Activated gamma-delta T cell (primary cell): ENCODE results near the gene EP400.
"Not testable (repeated sequence)": the region's sequence is repeated elsewhere in the genome, so short reads cannot be mapped to it uniquely, and the experiment has no call there.

ENCODE experiments used
- DNase-seq: peaks from one replicate; lab custom pipeline; 2025; lab: John Stamatoyannopoulos, UW

EP400 gene

GRCh38 chr12:132085291-132085635 lies 135.5 kb downstream of the EP400 start:
- DNase-seq = no peak

DNA sequence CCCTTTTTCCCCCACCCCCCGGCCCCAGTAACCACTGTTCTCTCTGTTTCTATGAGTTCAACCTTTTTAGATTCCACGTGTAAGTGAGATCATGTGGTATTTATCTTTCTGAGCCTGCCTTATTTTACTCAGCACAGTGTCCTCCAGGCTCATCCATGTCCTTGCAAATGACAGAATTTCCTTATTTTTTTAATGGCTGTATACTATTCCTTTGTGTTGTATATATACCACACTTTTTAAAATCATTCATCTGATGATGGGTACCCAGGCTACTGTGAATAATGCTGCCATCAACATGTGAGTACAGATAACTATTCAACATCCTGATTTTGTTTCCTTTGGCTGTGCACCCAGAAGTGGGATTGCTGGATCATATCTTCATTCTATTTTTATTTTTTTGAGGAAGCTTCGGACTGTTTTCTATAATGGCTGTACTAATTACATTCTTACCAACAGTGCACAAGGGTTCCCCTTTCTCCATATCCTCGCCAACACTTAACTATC lies 139.7 kb downstream of the EP400 start:
- no peak for DNase-seq

- no peak for DNase-seq
Observed at GRCh38 chr12:132094269-132094891, 144.6 kb downstream of the EP400 start.

GRCh38 chr12:132095520-132096409 lies 146.0 kb downstream of the EP400 start:
- no peak for DNase-seq

DNA sequence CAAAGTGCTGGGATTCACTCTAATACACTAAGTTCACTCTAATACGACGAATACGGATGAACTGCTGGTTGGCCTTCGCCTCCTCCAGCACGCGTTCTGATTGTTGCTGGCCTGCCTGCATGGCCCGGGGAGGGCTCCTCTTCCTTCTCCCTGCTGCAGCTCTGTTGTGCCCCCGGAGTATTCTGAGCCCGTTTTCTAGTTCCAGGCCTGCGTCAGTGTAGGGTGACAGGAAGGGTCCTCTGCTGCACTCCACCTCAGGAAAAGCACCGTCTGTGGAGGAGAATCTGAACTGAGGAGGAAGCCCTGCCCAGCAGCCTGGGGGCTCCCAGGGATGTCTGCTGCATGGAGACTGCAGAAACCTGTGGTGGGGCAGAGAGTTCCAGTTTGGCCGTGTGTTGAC lies 150.0 kb downstream of the EP400 start:
- DNase-seq = no peak

GRCh38 chr12:132100306-132101065 lies 150.7 kb downstream of the EP400 start:
- DNase-seq = no peak

- no peak for DNase-seq
Observed at GRCh38 chr12:132102297-132102696, 152.6 kb downstream of the EP400 start.

DNA sequence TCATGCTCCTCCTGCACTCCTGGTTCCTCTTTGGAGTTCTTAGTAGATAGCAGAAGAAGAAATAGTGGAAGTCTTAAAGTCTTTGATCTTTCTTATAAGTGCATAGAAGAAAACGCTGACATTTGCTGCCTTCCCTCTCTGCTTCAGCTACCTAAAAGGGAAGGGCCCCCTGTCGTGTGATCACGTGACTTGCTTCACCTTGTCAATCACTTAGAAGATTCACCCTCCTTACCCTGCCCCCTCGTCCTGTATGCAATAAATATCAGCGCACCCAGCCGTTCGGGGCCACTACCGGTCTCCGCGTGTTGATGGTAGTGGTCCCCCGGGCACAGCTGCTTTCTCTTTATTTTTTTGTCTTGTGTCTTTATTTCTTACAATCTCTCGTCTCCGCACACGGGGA lies 153.3 kb downstream of the EP400 start:
- not testable (repeated sequence) for DNase-seq

DNA sequence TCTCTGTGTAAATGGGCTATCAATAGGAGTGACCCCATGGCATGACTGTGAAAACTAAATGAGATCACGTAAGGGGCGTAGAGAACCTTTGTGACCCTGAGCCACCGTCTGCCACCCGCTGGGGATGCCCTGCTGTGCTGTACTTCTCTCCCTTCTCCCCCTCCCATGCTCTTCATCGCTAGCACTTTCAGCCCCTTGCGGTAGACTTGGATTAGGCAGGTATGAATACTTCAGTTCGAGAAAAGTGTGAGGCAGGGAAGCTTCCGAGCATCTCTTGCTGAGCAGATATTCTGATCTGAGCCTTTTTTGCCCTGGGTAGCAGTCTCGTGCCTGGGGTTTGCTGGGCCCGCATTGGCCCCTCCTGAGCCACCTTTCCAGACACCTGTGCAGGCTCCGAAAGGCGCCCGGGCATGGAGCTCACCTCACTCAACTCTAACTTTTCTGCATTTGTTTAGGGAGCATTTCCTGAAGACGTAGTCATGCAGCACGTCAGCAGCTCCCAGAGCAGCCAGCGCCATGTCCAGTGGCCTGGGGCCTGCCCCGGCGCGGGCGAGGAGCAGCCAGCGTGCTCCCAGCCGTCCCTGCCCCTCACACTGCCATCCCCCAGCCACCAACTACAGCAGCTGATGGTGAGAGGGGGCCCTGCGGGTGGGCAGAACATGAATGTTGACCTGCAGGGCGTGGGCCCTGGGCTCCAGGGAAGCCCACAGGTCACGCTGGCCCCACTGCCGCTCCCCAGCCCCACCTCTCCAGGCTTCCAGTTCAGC lies 154.0 kb downstream of the EP400 start:
- no peak for DNase-seq

GRCh38 chr12:132105467-132105866 lies 155.7 kb downstream of the EP400 start:
- no peak for DNase-seq

GRCh38 chr12:132106921-132107320 lies 157.2 kb downstream of the EP400 start:
- no peak for DNase-seq

GRCh38 chr12:132108211-132108832 lies 158.6 kb downstream of the EP400 start:
- no peak for DNase-seq

DNA sequence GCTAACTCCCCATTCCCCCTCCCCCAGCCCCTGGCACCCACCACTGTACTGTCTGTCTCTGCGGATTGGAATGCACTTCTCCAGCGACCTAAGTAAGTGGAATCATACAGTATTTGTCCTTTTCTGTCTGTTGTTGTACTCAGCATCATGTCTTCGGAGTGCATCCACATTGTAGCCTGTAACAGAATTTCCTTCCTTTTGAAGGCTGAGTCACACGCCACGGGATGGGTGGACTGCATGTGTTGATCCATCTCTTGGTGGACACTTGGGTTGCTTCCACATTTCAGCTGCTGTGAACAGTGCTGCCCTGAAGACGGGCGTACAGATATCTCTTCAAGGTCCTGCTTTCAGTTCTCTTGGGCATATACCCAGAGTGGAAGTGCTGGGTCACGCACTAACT lies 160.0 kb downstream of the EP400 start:
- no peak for DNase-seq

GRCh38 chr12:132110677-132111076 lies 160.9 kb downstream of the EP400 start:
- no peak for DNase-seq

DNA sequence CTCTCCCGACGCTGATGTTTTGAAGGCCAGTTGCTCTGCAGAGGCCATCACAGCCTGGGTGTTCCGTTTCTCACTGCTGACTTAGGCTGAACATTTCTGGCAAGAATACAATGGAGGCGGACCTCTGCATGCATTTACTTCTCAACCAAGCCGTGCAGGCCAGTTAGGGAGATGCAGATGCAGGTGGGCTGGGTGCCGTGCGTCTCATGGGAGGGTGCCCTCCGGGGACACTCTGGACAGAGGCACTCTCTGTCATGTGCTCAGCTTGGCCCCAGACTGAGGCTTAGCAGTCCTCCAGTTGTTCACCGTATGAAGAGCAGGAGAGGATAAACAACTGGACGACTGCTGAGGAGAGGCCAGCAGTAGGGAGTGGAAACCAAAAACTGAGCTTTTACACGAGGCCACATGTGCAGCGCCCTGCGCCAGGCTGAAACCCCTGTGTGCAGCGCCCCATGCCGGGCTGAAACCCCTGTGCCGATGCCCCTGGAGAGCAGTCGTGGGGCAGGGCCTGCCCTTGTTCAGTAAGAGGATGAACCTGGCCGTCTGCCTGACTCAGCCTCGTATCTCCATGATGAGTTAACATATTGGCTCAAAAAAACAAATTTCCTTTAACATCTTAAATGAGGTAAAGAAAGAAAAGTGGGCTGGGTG lies 162.0 kb downstream of the EP400 start:
- no peak for DNase-seq

GRCh38 chr12:132114667-132115066 lies 164.9 kb downstream of the EP400 start:
- no peak for DNase-seq

DNA sequence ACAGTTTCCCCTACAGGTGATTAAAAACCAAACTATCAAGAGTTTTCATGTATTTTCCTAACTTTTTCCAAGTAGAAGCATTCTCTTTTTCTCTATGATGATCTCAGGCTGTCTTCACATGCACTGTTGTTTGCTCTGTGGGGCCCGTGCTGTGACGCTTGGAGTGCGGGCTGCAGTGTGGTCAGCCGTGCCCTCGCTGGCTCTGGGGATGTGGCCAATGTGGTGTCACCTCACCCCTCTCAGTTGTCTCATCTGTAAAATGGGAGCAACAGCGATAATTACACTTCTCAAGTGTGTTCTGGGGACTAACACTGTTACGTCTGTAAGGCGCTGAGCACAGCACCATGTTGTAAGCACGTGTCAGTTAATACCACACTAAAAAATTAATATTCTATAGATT lies 165.8 kb downstream of the EP400 start:
- DNase-seq = no peak

DNA sequence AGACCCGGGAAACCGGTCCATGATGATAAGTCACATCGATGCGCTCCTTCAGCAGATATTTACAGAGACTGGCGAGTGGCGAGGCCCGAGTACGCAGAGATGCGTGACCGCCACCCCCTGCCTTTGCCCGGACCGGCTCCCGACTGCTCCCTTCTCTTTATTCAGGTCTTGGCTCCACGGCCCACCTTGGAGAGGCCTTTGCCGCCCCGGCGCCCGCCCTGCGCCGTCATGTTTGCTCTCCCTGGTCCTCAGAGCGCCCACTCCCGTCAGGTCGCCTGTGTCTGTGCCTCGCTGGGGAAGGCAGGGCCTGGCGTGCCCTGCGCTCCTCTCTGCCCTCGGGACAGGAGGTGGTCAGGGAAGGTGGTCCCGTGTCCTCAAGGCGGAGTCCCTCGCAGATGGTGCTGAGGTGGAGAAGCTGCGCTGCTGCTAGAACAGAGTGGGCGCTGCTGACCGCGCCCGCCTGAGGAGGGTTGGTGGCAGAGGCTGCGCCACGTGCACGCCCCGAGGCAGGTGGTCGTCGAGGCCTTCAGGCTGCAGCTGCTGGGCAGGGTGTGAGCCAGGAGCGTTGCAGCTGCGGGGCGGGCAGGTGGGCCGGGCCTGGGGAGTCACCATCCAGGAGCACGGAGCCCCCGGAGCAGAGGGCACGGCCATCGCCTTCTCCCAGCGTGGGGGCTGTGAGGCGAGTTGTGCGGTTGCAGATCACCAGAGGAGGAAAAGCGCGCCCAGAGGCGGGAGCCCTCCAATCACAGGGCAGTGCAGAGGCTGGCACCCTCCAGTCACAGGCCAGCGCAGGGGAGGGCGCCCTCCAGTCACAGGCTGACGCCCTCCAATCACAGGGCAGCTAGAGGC lies 167.2 kb downstream of the EP400 start:
- no peak for DNase-seq

- no peak for DNase-seq
Observed at GRCh38 chr12:132117558-132117875, 167.8 kb downstream of the EP400 start.

- no peak for DNase-seq
Observed at GRCh38 chr12:132118876-132119275, 169.1 kb downstream of the EP400 start.
